Stimulated activated CD4-positive, alpha-beta T cell treated with anti-CD3 and anti-CD28 coated beads, Interleukin-4, amount 100 ng/mL, for 48 hours (primary cell): Measurements from ENCODE around the gene CD1C.
"Not testable (repeated sequence)": the region's sequence is repeated elsewhere in the genome, so short reads cannot be mapped to it uniquely, and the experiment has no call there.

Experiments used
- DNase-seq, 2 donors: peaks; one replicate each; pipeline ENCODE4 v3.0.0-alpha.2; 2020; ENCODE audit warnings: low read depth in 2 of 2

The CD1C gene

DNA sequence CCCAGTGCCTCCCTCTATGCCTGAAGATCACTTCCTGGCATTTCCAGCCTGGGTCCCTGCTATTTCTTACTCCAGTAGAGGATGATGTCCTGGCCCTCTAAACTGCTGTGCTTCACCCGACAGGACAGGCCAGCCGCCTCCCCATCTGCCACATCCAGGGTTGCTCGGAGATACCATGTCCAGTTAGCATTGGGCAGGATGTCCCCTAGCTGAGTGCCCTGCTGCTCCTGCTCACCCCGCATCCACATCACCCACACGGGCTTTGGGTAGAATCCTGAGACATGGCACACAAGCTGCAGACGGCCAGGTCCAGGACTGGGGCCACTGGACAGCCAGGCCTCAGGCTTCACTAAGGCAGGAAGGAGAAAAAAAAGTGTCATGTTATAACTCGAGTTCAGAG, 39.6 kb downstream of the CD1C start:
- DNase-seq: no peak

DNA sequence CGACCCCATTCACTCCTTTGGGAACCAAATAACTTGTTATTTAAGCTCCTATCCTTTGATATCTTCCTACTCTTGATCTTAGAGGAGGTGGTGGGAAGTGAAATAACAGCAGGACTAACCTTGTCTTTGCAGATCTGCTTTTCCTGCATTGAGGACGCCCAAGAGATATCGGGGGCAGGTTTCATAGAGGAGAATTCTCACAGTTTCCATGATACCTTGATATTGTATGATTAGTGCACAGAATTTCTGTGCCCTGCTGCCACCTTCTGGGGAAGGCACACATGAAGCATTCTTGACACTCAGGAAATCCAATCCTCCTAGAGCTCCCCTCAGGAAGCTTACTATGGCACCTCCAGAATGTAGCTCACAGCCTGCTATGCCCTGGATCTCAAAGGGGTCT, 40.0 kb downstream of the CD1C start:
- DNase-seq: no peak

DNA sequence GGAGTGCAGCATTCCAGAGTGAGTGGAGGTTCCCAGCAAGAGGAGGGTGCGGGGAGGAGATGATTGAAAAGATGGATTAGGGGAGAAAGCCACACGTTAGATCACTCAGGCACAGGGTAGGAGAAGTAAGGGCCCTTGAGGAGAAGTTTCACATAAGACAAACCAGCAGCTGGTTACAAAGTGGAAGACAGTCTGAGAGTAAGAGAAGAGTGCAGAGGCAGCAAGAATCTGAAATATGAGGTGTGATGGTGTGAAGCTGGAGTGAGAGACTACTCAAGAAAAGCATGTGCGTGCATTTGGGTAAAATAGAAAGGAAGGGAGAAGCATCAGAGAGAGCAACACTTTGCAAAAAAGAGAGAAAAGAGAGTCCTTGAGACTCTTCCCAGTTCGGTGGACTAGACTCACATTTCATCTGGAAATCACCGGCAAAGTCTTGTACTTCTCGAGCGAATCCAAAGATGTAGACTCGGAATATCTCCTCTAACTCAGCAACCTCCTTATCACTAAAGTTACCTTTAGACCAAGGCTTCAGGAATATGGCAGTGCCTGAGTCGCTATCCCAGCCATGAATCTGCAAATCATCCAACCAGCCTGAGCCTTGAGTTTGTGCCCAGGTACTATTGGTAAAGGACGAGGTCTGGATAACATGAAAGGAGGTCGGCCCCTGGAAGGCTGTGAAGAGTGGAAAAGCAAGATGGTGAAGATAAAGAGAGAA, 40.8 kb downstream of the CD1C start:
- no peak for DNase-seq

DNA sequence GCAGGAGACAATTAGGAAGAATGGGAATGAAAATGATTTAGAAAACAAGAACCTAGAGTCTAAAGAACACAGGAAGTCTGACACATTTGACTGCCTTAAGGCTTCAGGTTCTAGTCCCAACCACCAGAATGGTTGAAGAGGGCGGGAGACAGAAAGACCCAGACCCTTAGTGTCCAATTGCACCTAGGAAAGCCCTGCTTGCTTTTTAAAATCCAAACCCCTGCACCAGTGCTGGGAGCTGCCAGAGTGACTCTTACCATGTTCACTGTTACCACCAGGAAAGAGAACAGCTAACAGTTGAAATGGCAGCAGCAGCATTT, 41.3 kb downstream of the CD1C start:
- DNase-seq: no peak

DNA sequence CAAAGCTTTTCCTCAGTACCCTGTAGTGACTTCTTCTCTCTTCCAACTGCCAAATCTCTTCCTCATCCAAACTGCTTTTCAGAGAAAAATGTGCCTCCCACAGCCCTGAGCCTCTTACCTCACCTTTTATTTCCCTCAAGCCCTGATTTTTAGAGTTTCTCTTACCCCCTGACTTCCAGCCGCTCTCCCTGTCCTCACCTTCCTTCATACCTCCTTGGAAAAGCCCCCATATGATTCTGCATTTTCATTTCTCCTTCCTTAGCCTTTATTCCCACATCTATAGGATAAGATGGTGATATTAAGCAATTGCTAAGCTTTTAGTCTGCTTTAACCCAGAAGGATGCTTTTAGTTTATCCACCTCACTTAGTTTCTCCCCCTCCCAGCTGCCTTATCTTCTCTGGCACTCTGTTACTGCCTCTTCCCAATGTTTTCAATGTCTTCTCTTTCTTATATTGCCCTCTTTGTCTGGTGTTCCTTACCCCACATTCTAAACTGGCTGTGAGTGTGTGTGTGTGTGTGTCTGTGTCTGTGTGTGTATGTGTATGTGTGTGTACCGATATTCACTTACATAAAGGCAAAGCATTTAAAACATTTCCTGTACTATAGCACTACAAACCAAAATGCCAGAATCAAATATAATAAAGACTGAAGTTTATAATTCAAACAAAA, 41.9 kb downstream of the CD1C start, which contains the start of gene CD1B:
TSS of gene CD1B (minus strand) at position 51 of the 670 bp plus-strand sequence. CDS start 108 bp downstream, outside the sequence.
- no peak for DNase-seq

DNA sequence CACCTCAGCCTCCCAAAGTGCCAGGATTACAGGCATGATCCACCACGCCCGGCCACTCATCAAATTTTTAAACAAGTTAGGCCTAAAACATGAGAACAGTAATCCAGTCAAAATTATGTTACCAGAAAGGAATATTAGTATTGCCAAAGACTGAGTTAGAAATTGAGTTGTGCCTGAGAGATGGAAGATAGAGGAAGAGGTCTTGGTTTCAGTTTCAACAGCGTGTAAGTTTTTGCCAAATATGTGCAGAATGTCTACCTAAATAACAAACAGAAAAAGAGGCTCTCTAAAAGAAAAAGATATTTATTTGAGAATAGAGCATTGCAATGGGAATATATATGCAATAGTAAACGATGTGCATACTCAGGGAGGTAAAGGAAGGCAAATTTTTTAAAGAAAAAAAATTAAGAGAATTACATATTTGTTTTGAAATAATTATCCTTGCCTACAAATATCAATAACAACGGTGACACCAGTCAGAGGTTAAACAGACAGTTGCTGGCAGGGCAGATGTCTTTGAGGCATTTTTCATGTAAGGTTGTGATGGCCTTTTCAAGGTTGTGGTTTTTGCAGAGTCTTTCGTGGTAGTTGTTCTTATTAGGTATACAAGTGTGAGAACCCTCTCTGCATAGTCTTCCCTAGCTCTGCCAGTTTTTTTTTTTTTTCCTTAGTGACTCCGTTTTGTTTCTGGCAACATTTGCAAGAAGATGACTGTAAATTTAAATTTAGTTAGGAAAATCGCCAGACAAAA, 43.9 kb downstream of the CD1C start:
- no peak for DNase-seq

DNA sequence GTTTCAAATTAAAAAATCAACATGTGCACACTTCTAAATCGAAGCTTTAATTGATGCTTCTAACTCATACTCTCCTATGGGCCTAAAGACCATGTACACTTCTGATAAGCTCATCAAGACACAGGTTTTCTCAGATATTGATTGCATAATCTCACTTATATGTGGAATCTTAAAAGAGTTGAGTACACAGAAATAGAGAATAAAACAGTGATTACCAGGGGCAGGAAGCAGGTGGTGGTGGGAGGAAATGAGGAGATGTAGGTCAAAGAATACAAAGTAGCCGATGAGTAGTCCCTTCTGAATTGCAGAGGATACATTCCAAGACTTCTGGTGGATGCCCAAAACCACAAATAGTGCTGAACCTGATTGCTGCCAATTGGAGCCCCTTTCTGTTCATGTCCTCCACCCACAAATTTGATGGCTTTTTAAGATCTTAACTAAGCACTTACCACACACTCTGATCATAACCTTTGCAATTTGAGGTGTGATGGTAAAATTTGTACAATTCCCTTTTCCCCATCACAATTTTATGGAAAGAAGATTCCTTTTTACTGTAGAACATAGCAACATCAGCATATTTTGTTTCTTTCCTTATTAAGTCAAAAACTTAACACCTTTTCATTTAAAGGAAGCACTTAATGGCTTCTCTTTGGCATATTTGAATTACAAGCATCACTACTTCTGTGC, 44.9 kb downstream of the CD1C start:
- DNase-seq: no peak

DNA sequence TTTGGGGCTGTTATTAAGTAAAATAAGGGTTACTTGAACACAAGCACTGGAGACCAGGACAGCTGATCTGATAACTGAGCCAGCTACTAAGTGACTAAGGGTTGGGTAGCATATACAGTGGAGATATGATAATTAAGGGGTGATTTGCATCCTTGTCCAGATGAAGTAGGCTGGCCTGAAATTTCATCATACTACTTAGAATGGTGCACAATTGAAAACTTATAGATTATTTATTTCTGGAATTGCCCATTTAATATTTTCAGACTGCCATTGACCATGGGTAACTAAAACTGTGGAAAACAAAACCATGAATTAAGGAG, 45.5 kb downstream of the CD1C start:
- no peak for DNase-seq

DNA sequence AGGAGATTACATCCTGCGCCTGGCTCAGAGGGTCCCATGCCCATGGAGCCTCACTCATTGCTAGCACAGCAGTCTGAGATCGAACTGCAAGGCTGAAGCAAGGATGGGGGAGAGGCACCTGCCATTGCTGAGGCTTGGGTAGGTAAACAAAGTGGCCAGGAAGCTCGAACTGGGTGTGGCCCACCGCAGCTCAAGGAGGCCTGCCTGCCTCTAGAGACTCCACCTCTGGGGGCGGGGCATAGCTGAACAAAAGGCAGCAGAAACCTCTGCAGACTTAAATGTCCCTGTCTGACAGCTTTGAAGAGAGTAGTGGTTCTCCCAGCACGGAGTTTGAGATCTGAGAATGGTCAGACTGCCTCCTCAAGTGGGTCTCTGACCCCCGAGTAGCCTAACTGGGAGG, 46.7 kb downstream of the CD1C start:
- DNase-seq: not testable (repeated sequence)
